ENCODE data around the gene STYXL1.
"Not testable (repeated sequence)": the region's sequence is repeated elsewhere in the genome, so short reads cannot be mapped to it uniquely, and the experiment has no call there.

Gene STYXL1, protein sequence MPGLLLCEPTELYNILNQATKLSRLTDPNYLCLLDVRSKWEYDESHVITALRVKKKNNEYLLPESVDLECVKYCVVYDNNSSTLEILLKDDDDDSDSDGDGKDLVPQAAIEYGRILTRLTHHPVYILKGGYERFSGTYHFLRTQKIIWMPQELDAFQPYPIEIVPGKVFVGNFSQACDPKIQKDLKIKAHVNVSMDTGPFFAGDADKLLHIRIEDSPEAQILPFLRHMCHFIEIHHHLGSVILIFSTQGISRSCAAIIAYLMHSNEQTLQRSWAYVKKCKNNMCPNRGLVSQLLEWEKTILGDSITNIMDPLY

GRCh38 chr7:76047811-76048667 is at the start of gene STYXL1, which contains the start of gene MDH2:
STYXL1 (minus strand) TSS chr7:76048000; CDS start chr7:76030523, 17,477 bp downstream.
MDH2 (plus strand) TSS chr7:76048106; CDS start chr7:76048161, 55 bp downstream.
- TF ChIP-seq CTCF (conservative IDR thresholded peaks at IDR 0.05; ENCODE audit: low read length), result no peak
- TF ChIP-seq EZH2phosphoT487 (IDR thresholded peaks at IDR 0.05; ENCODE audit: borderline replicate concordance), result no peak
- Histone ChIP-seq H3K9ac (ENCODE audit: low read depth, low read length, poor library complexity, severe bottlenecking) (peak within 1 kb of the TSS; percentile 98), H3K79me2 (ENCODE audit: insufficient read depth, low read length) (peaks cover 83% of the 10 kb centered on the region), H3K36me3 (ENCODE audit: insufficient read depth, low read length) (no peaks in the 10 kb centered on the region), H3K4me3 (ENCODE audit: low read length, poor library complexity, severe bottlenecking) (peak within 1 kb of the TSS; percentile 97), H3K4me2 (ENCODE audit: low read depth, low read length, poor library complexity, severe bottlenecking) (peak within 1 kb of the TSS; percentile 94), H4K20me1 (ENCODE audit: insufficient read depth, low read length, poor library complexity, severe bottlenecking) (peaks cover 23% of the 10 kb centered on the region), H3K9me3 (ENCODE audit: insufficient read depth, low read depth, low read length) (no peaks in the 10 kb centered on the region), H3K27me3 (ENCODE audit: insufficient read depth, low read length, poor library complexity, severe bottlenecking) (peaks cover 4% of the 10 kb centered on the region), H2AFZ (ENCODE audit: low read length) (peak within 1 kb of the TSS; percentile 81), H3K4me1 (ENCODE audit: insufficient read depth, low read length, poor library complexity, severe bottlenecking) (peaks cover 45% of the 10 kb centered on the region), H3F3A (ENCODE audit: low read depth) (no peaks in the 10 kb centered on the region), H3K9me2 (replicated peaks; ENCODE audit: low read depth, low read length) (no peaks in the 10 kb centered on the region)

DNA sequence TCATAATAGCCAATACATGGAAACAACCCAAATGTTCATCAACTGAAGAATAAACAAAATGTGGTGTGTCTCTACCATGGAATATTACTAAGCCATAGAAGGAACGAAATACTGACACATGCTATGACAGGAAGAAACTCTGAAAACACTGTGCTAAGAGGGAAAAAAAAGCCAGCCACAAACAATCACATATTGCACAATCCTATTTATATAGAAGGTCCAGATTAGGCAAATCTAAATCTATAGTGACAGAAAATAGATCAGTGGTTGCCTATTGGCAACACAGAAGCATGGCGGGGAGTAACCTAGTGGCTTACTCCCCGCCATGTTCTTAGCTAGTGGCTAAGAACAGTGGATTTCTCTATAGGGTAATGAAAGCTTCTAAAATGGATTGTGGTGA is 48.1 kb upstream of the STYXL1 start:
- no peak overlapping the region for H3K4me2 ChIP-seq (ENCODE audit: low read depth, low read length, poor library complexity, severe bottlenecking)
- no peak for TF ChIP-seq CTCF (conservative IDR thresholded peaks at IDR 0.05; ENCODE audit: low read length)
- no peak for TF ChIP-seq EZH2phosphoT487 (IDR thresholded peaks at IDR 0.05; ENCODE audit: borderline replicate concordance)
- no peak overlapping the region for H3K9ac ChIP-seq (ENCODE audit: low read depth, low read length, poor library complexity, severe bottlenecking)
- H3K9me3 ChIP-seq (ENCODE audit: insufficient read depth, low read depth, low read length), result no peaks in the 10 kb centered on the region
- no peaks in the 10 kb centered on the region for H3K9me2 ChIP-seq (replicated peaks; ENCODE audit: low read depth, low read length)
- H3K4me3 ChIP-seq (ENCODE audit: low read length, poor library complexity, severe bottlenecking), result no peak overlapping the region
- no peaks in the 10 kb centered on the region for H3K79me2 ChIP-seq (ENCODE audit: insufficient read depth, low read length)
- H3K4me1 ChIP-seq (ENCODE audit: insufficient read depth, low read length, poor library complexity, severe bottlenecking), result no peaks in the 10 kb centered on the region
- peaks cover 4% of the 10 kb centered on the region; the same call in 1 of the 2 replicates for H3K36me3 ChIP-seq (ENCODE audit: insufficient read depth, low read length)
- no peaks in the 10 kb centered on the region for H3K27me3 ChIP-seq (ENCODE audit: insufficient read depth, low read length, poor library complexity, severe bottlenecking)
- H4K20me1 ChIP-seq (ENCODE audit: insufficient read depth, low read length, poor library complexity, severe bottlenecking), result no peaks in the 10 kb centered on the region
- no peaks in the 10 kb centered on the region for H3F3A ChIP-seq (ENCODE audit: low read depth)
- H2AFZ ChIP-seq (ENCODE audit: low read length), result no peak overlapping the region

DNA sequence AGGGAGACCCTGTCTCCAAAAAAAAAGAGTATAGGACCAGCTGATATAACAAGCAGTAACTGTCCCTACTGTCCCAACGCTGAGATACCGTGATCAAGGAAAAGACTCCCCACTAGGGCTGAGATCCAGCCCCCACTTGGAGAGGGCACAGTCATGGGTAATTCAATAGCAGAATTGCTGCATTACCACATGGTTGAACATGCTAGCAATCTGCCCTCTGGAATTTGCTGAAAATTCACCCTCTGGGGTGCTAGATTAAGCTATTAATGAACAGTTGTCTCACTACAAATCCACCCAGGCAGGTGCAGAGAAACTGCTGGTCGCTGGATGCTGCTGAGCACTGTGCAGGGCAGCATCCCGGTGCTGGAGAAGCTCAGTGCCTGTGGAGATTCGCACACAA is 46.5 kb upstream of the STYXL1 start:
- not testable (repeated sequence) for H3K27me3 ChIP-seq (ENCODE audit: insufficient read depth, low read length, poor library complexity, severe bottlenecking); H3K9me2 ChIP-seq (replicated peaks; ENCODE audit: low read depth, low read length); H3K4me2 ChIP-seq (ENCODE audit: low read depth, low read length, poor library complexity, severe bottlenecking); H3K4me3 ChIP-seq (ENCODE audit: low read length, poor library complexity, severe bottlenecking); H3K36me3 ChIP-seq (ENCODE audit: insufficient read depth, low read length); H3F3A ChIP-seq (ENCODE audit: low read depth); H3K9ac ChIP-seq (ENCODE audit: low read depth, low read length, poor library complexity, severe bottlenecking); H4K20me1 ChIP-seq (ENCODE audit: insufficient read depth, low read length, poor library complexity, severe bottlenecking); H3K79me2 ChIP-seq (ENCODE audit: insufficient read depth, low read length); H2AFZ ChIP-seq (ENCODE audit: low read length); H3K9me3 ChIP-seq (ENCODE audit: insufficient read depth, low read depth, low read length); H3K4me1 ChIP-seq (ENCODE audit: insufficient read depth, low read length, poor library complexity, severe bottlenecking)

DNA sequence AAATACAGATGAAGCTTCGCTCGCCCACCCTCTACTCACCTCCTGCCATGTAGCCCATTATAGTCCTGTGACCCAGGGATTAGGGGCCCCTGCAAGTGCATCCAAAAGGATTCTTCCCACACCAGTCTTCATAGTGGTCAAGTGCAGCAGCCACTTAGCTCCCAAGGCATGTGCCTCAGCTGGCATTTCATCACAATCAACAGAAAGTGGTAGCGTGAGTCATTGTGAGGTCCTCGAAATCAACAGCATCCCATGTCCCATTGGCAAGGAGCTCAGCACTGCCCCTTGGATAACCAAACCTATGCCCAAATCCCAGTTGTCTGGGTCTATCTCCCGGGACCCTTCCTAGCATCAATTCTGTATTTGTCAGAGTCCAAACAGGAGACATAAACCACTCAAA is 45.7 kb upstream of the STYXL1 start:
- not testable (repeated sequence) for H3F3A ChIP-seq (ENCODE audit: low read depth); H3K4me1 ChIP-seq (ENCODE audit: insufficient read depth, low read length, poor library complexity, severe bottlenecking); H3K4me2 ChIP-seq (ENCODE audit: low read depth, low read length, poor library complexity, severe bottlenecking); H3K4me3 ChIP-seq (ENCODE audit: low read length, poor library complexity, severe bottlenecking); H2AFZ ChIP-seq (ENCODE audit: low read length); H3K9ac ChIP-seq (ENCODE audit: low read depth, low read length, poor library complexity, severe bottlenecking); H3K9me2 ChIP-seq (replicated peaks; ENCODE audit: low read depth, low read length); H3K79me2 ChIP-seq (ENCODE audit: insufficient read depth, low read length); H3K36me3 ChIP-seq (ENCODE audit: insufficient read depth, low read length); H4K20me1 ChIP-seq (ENCODE audit: insufficient read depth, low read length, poor library complexity, severe bottlenecking); H3K9me3 ChIP-seq (ENCODE audit: insufficient read depth, low read depth, low read length); H3K27me3 ChIP-seq (ENCODE audit: insufficient read depth, low read length, poor library complexity, severe bottlenecking)

Measured in Loucy (cell line).